ENCODE measurements around the gene CYTL1.

CYTL1 gene

DNA sequence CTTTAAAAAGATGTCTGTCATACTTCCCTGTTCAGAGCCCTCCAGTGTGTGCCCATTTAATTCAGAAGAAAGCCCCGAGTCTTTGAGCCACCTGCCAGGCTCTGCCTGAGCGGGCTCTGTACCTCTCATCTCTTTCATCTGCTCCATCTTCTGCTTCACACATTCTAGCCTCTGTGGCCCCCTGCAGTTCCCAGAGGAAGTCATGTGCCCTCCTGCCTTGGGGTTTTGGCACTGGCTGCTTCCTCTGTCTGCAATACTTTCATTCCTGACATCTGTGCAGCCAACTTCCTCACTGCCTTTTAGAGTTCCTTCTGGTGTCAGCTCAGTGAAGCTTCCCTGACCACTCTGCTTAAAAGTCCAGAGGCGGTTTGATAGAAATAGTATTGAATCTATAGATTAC is 25.8 kb upstream of the CYTL1 start:
- Mint-ChIP-seq H3K9me3 (peaks cover 13% of the 10 kb centered on the region), H3K27me3 (ENCODE audit: low read depth, poor library complexity) (peaks cover 23% of the 10 kb centered on the region), H3K27ac (no peak overlapping the region), H3K4me1 (no peaks in the 10 kb centered on the region), H3K36me3 (ENCODE audit: low read depth) (no peaks in the 10 kb centered on the region), H3K4me3 (no peak overlapping the region)
- no peak for DNase-seq
- TF ChIP-seq, protein P1, sequence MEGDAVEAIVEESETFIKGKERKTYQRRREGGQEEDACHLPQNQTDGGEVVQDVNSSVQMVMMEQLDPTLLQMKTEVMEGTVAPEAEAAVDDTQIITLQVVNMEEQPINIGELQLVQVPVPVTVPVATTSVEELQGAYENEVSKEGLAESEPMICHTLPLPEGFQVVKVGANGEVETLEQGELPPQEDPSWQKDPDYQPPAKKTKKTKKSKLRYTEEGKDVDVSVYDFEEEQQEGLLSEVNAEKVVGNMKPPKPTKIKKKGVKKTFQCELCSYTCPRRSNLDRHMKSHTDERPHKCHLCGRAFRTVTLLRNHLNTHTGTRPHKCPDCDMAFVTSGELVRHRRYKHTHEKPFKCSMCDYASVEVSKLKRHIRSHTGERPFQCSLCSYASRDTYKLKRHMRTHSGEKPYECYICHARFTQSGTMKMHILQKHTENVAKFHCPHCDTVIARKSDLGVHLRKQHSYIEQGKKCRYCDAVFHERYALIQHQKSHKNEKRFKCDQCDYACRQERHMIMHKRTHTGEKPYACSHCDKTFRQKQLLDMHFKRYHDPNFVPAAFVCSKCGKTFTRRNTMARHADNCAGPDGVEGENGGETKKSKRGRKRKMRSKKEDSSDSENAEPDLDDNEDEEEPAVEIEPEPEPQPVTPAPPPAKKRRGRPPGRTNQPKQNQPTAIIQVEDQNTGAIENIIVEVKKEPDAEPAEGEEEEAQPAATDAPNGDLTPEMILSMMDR (IDR thresholded peaks at IDR 0.05), result no peak

DNA sequence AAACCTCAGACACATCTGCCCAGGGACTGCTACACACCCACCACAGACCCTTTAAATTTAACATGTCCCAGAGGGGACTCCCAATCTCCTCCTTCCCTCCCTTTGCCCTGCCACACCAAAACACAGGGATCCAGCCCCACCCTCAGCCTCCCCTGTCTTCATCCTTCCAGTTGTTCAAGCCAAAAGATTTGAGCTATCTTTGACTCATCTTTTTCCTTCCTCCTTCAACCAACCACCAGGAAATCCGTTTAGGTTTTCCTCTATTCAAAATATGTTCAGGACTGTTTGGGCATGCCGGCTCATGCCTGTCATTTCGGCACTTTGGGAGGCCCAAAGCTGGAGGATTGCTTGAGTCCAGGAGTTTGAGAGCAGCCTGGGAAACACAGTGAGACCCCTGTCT is 25.1 kb upstream of the CYTL1 start:
- no peaks in the 10 kb centered on the region for H3K4me1 Mint-ChIP-seq
- peaks cover 13% of the 10 kb centered on the region for H3K9me3 Mint-ChIP-seq
- DNase-seq, result no peak
- H3K36me3 Mint-ChIP-seq (ENCODE audit: low read depth), result no peaks in the 10 kb centered on the region
- TF ChIP-seq, protein P1 (IDR thresholded peaks at IDR 0.05), result no peak
- peaks cover 23% of the 10 kb centered on the region for H3K27me3 Mint-ChIP-seq (ENCODE audit: low read depth, poor library complexity)
- no peak overlapping the region for H3K4me3 Mint-ChIP-seq
- H3K27ac Mint-ChIP-seq, result no peak overlapping the region

DNA sequence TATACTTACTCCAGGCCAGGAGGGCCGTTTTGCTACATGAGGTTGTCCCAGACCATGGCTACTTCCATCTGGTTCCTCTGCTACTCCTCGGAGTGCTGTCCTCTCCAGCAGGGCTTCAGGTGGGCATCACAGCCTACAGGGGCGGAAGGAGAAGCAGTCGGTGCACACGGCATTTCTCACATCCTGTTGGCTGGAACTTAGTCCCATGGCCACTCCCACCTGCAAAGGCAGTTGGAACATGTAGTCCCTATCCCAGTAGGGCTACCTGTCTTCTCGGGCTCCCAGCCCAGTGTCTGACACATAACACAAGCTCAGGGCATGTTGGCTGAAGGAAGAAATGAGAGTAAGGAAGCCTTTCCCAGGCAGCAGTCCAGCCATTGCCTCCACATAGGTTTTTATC is 24.3 kb upstream of the CYTL1 start:
- peaks cover 23% of the 10 kb centered on the region for H3K27me3 Mint-ChIP-seq (ENCODE audit: low read depth, poor library complexity)
- no peak overlapping the region for H3K4me3 Mint-ChIP-seq
- H3K4me1 Mint-ChIP-seq, result no peaks in the 10 kb centered on the region
- H3K9me3 Mint-ChIP-seq, result peaks cover 13% of the 10 kb centered on the region
- no peak overlapping the region for H3K27ac Mint-ChIP-seq
- no peaks in the 10 kb centered on the region for H3K36me3 Mint-ChIP-seq (ENCODE audit: low read depth)
- TF ChIP-seq, protein P1 (IDR thresholded peaks at IDR 0.05), result no peak
- no peak for DNase-seq

DNA sequence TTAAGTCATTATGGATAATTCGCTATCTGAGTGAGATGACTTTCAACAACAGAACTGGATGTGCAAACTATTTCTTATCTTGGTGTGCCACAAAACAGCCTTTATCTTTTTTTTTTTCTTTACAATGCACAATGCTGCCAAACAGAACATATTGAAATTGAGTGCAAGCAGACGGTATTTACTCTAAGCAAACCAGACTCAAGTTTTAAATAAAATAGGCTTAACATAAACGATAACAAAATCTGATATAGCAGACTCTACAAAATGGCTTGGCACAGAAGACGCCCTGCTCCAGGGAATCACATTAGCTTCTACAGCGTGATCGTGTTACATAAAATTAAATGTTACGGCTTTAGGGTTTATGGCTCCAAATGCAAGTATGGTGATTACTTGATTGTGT is 22.4 kb upstream of the CYTL1 start:
- Mint-ChIP-seq H3K9me3 (peaks cover 13% of the 10 kb centered on the region), H3K4me3 (no peak overlapping the region), H3K4me1 (no peaks in the 10 kb centered on the region), H3K27me3 (ENCODE audit: low read depth, poor library complexity) (peaks cover 13% of the 10 kb centered on the region), H3K27ac (no peak overlapping the region), H3K36me3 (ENCODE audit: low read depth) (no peaks in the 10 kb centered on the region)
- DNase-seq, result no peak
- TF ChIP-seq, protein P1 (IDR thresholded peaks at IDR 0.05), result no peak

DNA sequence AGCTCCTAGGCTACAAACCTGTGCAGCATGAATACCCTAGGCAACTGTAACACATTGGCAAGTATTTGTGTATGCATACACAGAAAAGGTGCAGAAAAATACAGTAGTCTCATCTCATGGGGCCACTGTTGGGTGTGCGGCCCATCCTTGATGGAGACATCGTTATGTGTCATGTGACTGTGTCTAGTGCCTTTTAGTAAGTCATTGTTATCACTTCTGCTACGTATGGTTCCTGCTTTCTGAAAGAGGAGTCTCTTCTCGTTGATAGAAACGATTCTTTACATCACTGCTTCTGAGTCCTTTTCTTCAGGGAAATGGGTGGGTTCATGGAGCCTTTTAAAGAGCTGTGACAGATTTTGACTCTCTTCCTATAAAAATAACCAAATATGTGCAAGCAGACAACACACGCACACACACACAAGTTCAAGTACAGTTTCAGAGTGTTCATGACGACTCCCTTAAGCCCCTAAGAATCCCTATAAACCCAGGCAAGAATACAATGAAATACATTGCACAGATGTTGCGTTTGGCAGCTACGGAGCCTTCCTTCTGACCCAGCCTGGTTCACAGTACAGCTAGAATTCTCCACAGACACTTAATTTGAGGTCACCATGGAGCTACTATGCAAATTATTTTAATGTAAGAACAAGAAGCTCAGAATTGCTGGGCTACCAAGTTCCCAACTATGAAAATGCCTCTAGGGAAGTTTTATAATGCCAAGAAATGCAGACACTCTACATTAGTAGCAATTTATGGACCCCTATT is 21.8 kb upstream of the CYTL1 start:
- H3K9me3 Mint-ChIP-seq, result peaks cover 9% of the 10 kb centered on the region
- peaks cover 8% of the 10 kb centered on the region for H3K27me3 Mint-ChIP-seq (ENCODE audit: low read depth, poor library complexity)
- TF ChIP-seq, protein P1 (IDR thresholded peaks at IDR 0.05), result no peak
- H3K36me3 Mint-ChIP-seq (ENCODE audit: low read depth), result no peaks in the 10 kb centered on the region
- no peak for DNase-seq
- H3K4me3 Mint-ChIP-seq, result no peak overlapping the region
- no peak overlapping the region for H3K27ac Mint-ChIP-seq
- no peaks in the 10 kb centered on the region for H3K4me1 Mint-ChIP-seq

DNA sequence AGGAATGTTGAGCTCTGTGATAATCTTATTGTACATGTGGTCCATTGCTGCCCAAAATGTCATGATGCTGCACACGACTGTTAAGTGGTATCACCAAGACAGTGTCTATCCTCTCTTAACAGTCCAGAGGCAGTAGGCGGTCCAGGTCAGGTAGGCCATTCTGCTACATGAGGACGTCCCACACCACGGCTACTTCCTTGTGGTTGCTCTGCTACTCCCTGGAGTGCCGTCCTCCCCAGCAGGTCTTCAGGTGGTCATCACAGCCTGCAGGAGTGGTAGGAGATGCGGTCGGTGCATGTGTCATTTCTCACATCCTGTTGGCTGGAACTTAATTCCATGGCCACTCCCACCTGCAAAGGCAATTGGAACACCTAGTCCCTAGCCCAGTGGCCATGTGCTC is 20.5 kb upstream of the CYTL1 start:
- H3K27ac Mint-ChIP-seq, result no peak overlapping the region
- H3K36me3 Mint-ChIP-seq (ENCODE audit: low read depth), result no peaks in the 10 kb centered on the region
- peaks cover 12% of the 10 kb centered on the region for H3K27me3 Mint-ChIP-seq (ENCODE audit: low read depth, poor library complexity)
- TF ChIP-seq, protein P1 (IDR thresholded peaks at IDR 0.05), result no peak
- H3K4me1 Mint-ChIP-seq, result peaks cover 7% of the 10 kb centered on the region
- no peak for DNase-seq
- H3K9me3 Mint-ChIP-seq, result no peaks in the 10 kb centered on the region
- no peak overlapping the region for H3K4me3 Mint-ChIP-seq
